K562 (cell line): ENCODE results near the gene COL7A1. TPM values are rescaled to one million over a fixed set of nuclear protein-coding genes. Genes with fewer than 3 reads are reported as not detected.

Source experiments
- ATAC-seq: fragments of 200-7000 bp; cut with Tn5 transposase; 3 replicates; pipeline ENCODE4 v1.9.1; 2020; ENCODE audit warnings: moderate library complexity
- BruUV-seq: library from RNA; stranded (reverse); fragments of 400-500 nt; replicated peaks from 2 replicates; lab custom pipeline; 2021; lab: Mats Ljungman, UMichigan
- CTCF ChIA-PET: fragments of 300-600 bp; formaldehyde crosslinking; extraction: SDS; loops from one replicate; lab custom pipeline; 2021; ENCODE audit warnings: low intra/inter-chr PET ratio; lab: Yijun Ruan, JAX
- POLR2A ChIA-PET: fragments of 300-600, 350-650 bp; sonication (Branson Sonifier 250); formaldehyde crosslinking; extraction: SDS; loops from one replicate; lab custom pipeline; 2021; ENCODE audit warnings: antibody characterized with exemption, inconsistent platforms; lab: Yijun Ruan, JAX
- DNase-seq, 4 experiments: peaks; one replicate each; pipeline versions ENCODE4 v3.0.0 to v3.0.0-alpha.2; 2011 to 2018; ENCODE audit warnings: low spot score in 3 of 4, mixed read lengths in 3 of 4; ENCODE audit errors: extremely low read depth in 1 of 4
- FAIRE-seq: peaks from 2 replicates; lab custom pipeline; 2011; peaks lifted over from hg19 to GRCh38; lab: Jason Lieb, UNC
- H2AFZ ChIP-seq: 2 replicates; pipeline ENCODE4 v1.6.0; 2011; ENCODE audit warnings: low read depth, low read length, control low read depth, inconsistent platforms
- H3K27ac ChIP-seq: fragments of 200-600 bp; 3 replicates; pipeline ENCODE4 v1.8.0; 2011; ENCODE audit warnings: low read depth, mild to moderate bottlenecking, control low read depth, inconsistent platforms, low read length, moderate library complexity, mixed read lengths; ENCODE audit errors: extremely low read depth
- H3K27me3 ChIP-seq, 2 experiments: fragments of 300-600 bp in 1 of 2; 2 replicates in 1 of 2; 3 replicates in 1 of 2; pipeline versions ENCODE4 v1.6.0 to v1.8.0; 2011; ENCODE audit warnings: inconsistent platforms in 2 of 2, low read length in 2 of 2, mild to moderate bottlenecking in 1 of 2, mixed read lengths in 1 of 2, moderate library complexity in 1 of 2; ENCODE audit not compliant: control insufficient read depth in 2 of 2, insufficient read depth in 2 of 2
- H3K36me3 ChIP-seq: fragments of 300-600 bp; 3 replicates; pipeline ENCODE4 v1.8.0; 2011; ENCODE audit warnings: mild to moderate bottlenecking, low read length, inconsistent platforms; ENCODE audit not compliant: control insufficient read depth, insufficient read depth
- H3K4me1 ChIP-seq, 2 experiments: fragments of 200-600 bp in 1 of 2; replicated peaks in 1 of 2; 2 replicates in 1 of 2; 3 replicates in 1 of 2; pipeline versions ENCODE4 v1.5.1 to v1.8.0; 2011; ENCODE audit warnings: inconsistent platforms in 2 of 2, low read length in 2 of 2, mild to moderate bottlenecking in 1 of 2, mixed read lengths in 1 of 2, moderate library complexity in 1 of 2; ENCODE audit not compliant: control insufficient read depth in 2 of 2, insufficient read depth in 2 of 2
- H3K4me2 ChIP-seq: 2 replicates; pipeline ENCODE4 v1.6.1; 2011; ENCODE audit warnings: low read length, control low read depth, inconsistent platforms, mixed read lengths; ENCODE audit not compliant: insufficient read depth
- H3K4me3 ChIP-seq: fragments of 200-600 bp; sonication (generic), shearing (Covaris generic); 2 replicates; pipeline ENCODE4 v1.5.1; 2016; ENCODE audit warnings: control low read depth, inconsistent platforms
- H3K79me2 ChIP-seq: fragments of 200-600 bp; 3 replicates; pipeline ENCODE4 v1.8.0; 2011; ENCODE audit warnings: low read length, inconsistent platforms; ENCODE audit not compliant: control insufficient read depth, insufficient read depth
- H3K9ac ChIP-seq, 2 experiments: 2 replicates each; pipeline versions ENCODE4 v1.6.0 to v1.6.1; 2011; ENCODE audit warnings: low read depth in 2 of 2, low read length in 2 of 2, control low read depth in 1 of 2, inconsistent platforms in 1 of 2, mild to moderate bottlenecking in 1 of 2, mixed read lengths in 1 of 2; ENCODE audit not compliant: insufficient read depth in 1 of 2
- H3K9me1 ChIP-seq: one replicate; pipeline ENCODE4 v1.6.0; 2011; ENCODE audit warnings: inconsistent platforms, mild to moderate bottlenecking, low read length, moderate library complexity; ENCODE audit not compliant: control insufficient read depth, insufficient read depth
- H3K9me3 ChIP-seq: replicated peaks from 2 replicates; pipeline ENCODE4 v1.5.1; 2011; ENCODE audit warnings: low read depth, low read length, inconsistent platforms; ENCODE audit not compliant: control insufficient read depth, insufficient read depth
- H4K20me1 ChIP-seq: replicated peaks from 2 replicates; pipeline ENCODE4 v1.6.1; 2011; ENCODE audit warnings: low read length, inconsistent platforms, mixed read lengths; ENCODE audit not compliant: control insufficient read depth, insufficient read depth
- E2F6 ChIP-seq, 2 experiments: IDR thresholded peaks; 2 replicates each; pipeline ENCODE4 v1.6.1; 2011; ENCODE audit warnings: borderline replicate concordance in 1 of 2, control low read depth in 1 of 2, low read depth in 1 of 2, low read length in 1 of 2, mild to moderate bottlenecking in 1 of 2, mixed read lengths in 1 of 2, moderate library complexity in 1 of 2; ENCODE audit not compliant: insufficient read depth in 1 of 2, insufficient read length in 1 of 2, poor library complexity in 1 of 2, severe bottlenecking in 1 of 2; ENCODE audit errors: extremely low read depth in 1 of 2
- GABPB1 ChIP-seq: sonication (generic); formaldehyde crosslinking; IDR thresholded peaks from 2 replicates; pipeline ENCODE4 v1.8.0; 2022; ENCODE audit warnings: mild to moderate bottlenecking, missing genetic modification reagents
- MEF2A ChIP-seq: IDR thresholded peaks from 2 replicates; pipeline ENCODE4 v1.6.1; 2011; ENCODE audit warnings: low read depth, mild to moderate bottlenecking, low read length, moderate library complexity; ENCODE audit not compliant: control insufficient read depth
- MXD1 ChIP-seq: fragments of 250-450 bp; sonication (Bioruptor Pico); IDR thresholded peaks from 2 replicates; pipeline ENCODE4 v1.8.0; 2021; ENCODE audit warnings: borderline replicate concordance, mild to moderate bottlenecking, moderate library complexity; ENCODE audit not compliant: poor library complexity, severe bottlenecking
- SREBF2 ChIP-seq: sonication (generic); formaldehyde crosslinking; IDR thresholded peaks from 2 replicates; pipeline ENCODE4 v1.4.0; 2020; ENCODE audit warnings: mild to moderate bottlenecking, missing genetic modification reagents
- ZBTB9 ChIP-seq: fragments of 450-650 bp; formaldehyde crosslinking; IDR thresholded peaks from 2 replicates; pipeline ENCODE4 v1.4.0; 2020; ENCODE audit warnings: mild to moderate bottlenecking, moderate library complexity
- ZFP30 ChIP-seq: fragments of 250-450 bp; sonication (Bioruptor Pico); IDR thresholded peaks from 2 replicates; pipeline ENCODE4 v1.8.0; 2022; ENCODE audit warnings: moderate library complexity, mild to moderate bottlenecking, inconsistent platforms, borderline replicate concordance
- ZKSCAN3 ChIP-seq: fragments of 250-450 bp; sonication (Bioruptor Pico); IDR thresholded peaks from 2 replicates; pipeline ENCODE4 v1.4.0; 2020
- WGBS: fragments of 100-300 bp; shearing (Covaris generic); methylation state at CpG from one replicate; pipeline ENCODE4 v1.1.6; 2016; ENCODE audit warnings: low coverage, mixed read lengths; ENCODE audit not compliant: insufficient coverage; ENCODE audit errors: missing lambda C conversion rate; 5-methylcytosine and 5-hydroxymethylcytosine counted together
- in situ Hi-C: fragments of 300-500 bp; cut with MboI; formaldehyde crosslinking; loops from 4 replicates; pipeline ENCODE4 v1.15.0; 2018; ENCODE audit warnings: inconsistent platforms, mixed read lengths
- intact Hi-C: fragments of 100-400 bp; cut with micrococcal nuclease; formaldehyde crosslinking; loops from 2 replicates; pipeline ENCODE4 v1.14.2; 2022
- polyA plus RNA-seq, 8 experiments: library from polyadenylated mRNA; depleted of rRNA in 4 of 8; stranded (reverse) in 5 of 8; unstranded in 3 of 8; fragments of >200 nt; fragmentation: Nextera tagmentation in 2 of 8; fragmentation: Illumina TruSeq in 1 of 8; extraction: Ambion mirVana in 2 of 8; extraction: Trizol in 1 of 8; gene quantifications; 2 replicates each; pipeline versions ENCODE4 v1.2.1 to v1.2.3, GENCODE V29; 2011 to 2014; ENCODE audit warnings: inconsistent platforms in 1 of 8, missing spikeins in 1 of 8
- total RNA-seq, 7 experiments: library from RNA; depleted of rRNA in 6 of 7; stranded (reverse); fragments of >200 nt in 6 of 7; fragmentation: Illumina TruSeq in 2 of 7; extraction: Trizol in 2 of 7; gene quantifications; 2 replicates each; pipeline versions ENCODE4 v1.2.1 to v1.2.3, GENCODE V29; 2011 to 2021; ENCODE audit warnings: low replicate concordance in 1 of 7

COL7A1 gene
- total and polyA plus RNA-seq, 9 of the 15 experiments (the other 6 are each of a cell fraction or from before 2014, with no cell fraction given): 0.09 to 0.66 (median 0.35) TPM; not detected in 3

- H3K36me3 ChIP-seq: peaks cover 59% of the 10 kb centered on the region; the same call in 2 of the 3 replicates
- H3K9ac ChIP-seq: peak overlapping the region in 1 of 2 experiments; percentile 45; a peak in 2 of 4 replicates
- ChIA-PET CTCF (no interaction called here), POLR2A (interaction anchor here (1.0 to 1.6 kb wide), 2 partner anchors 9 to 27 kb away, joined by 3 to 5 read pairs; no protein-coding TSS in a partner anchor)
- TF ChIP-seq MEF2A (peak; percentile 73), E2F6 (IDR thresholded peaks at IDR 0.05; ENCODE audit: borderline replicate concordance in 1 of 2, extremely low read depth in 1 of 2, insufficient read depth in 1 of 2, insufficient read length in 1 of 2, low read depth in 1 of 2, low read length in 1 of 2, poor library complexity in 1 of 2, severe bottlenecking in 1 of 2) (no peak), ZBTB9 (CRISPR knock-in tag) (no peak), SREBF2 (no peak), MXD1 (CRISPR knock-in tag) (no peak), ZFP30 (CRISPR knock-in tag) (no peak), ZKSCAN3 (CRISPR knock-in tag) (no peak), GABPB1 (CRISPR knock-in tag) (no peak)
- DNase-seq (no peak), FAIRE-seq (no peak), ATAC-seq (no peak; the same call in 2 of the 3 replicates)
- H4K20me1 ChIP-seq: no peaks in the 10 kb centered on the region
- H3K9me1 ChIP-seq: no peaks in the 10 kb centered on the region
- H3K4me3 ChIP-seq: no peak overlapping the region
- WGBS: 83% methylated on average over 3 of the region's 5 CpGs
- H2AFZ ChIP-seq: no peak overlapping the region
- H3K27me3 ChIP-seq: no peaks in the 10 kb centered on the region
- H3K4me1 ChIP-seq: peaks cover 12 to 29% of the 10 kb centered on the region in 2 experiments; a peak in 4 of 5 replicates
- no peak overlapping the region for H3K27ac ChIP-seq
- no peaks in the 10 kb centered on the region for H3K79me2 ChIP-seq
- in situ Hi-C loops (no loop called here), intact Hi-C loops (no loop called here)
- BruUV-seq: no TSS peak
- H3K9me3 ChIP-seq: no peaks in the 10 kb centered on the region
- no peak overlapping the region for H3K4me2 ChIP-seq
Observed at GRCh38 chr3:48598323-48599076, 3.4 kb upstream of the COL7A1 start.
